Measurements from ENCODE around the gene KDM1A.

KDM1A gene

DNA sequence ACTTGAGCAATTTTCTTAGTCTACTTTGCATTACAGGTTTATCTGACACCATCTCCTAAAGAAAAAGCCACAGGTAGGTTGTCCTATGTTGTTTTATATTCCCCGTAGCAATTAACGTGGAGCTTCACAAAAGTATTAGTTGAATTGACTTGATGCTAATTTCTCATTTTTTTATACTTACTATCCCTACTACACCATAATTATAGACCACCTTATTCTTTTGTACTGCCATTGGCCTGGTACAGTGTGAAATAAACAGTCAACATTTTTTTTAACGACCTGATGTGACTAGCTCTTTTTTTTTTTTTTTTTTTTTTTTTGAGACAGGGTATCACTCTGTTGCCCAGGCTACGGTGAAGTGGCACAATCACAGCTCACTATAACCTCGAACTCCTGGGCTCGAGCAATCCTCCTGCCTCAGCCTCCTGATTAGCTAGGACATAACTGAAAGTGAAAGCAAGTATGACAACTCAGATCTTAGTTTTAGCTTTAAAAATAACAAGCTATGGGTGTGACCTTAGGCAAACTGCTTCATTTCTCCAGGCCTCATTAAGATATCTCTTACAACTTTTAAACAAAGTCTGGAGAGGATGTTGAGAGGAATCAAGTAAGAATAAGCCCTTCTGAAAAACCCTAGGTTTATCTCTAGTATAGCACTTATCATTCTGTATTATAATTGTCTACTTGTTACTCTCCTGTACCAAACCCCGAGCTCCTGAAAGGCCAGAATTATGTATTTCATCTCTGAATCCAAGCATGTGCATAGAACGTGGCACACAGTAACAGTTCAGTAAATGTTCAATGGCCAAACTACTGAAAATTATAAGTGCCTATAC, 99.9 kb downstream of the KDM1A start:
- TF ChIP-seq, protein P1, sequence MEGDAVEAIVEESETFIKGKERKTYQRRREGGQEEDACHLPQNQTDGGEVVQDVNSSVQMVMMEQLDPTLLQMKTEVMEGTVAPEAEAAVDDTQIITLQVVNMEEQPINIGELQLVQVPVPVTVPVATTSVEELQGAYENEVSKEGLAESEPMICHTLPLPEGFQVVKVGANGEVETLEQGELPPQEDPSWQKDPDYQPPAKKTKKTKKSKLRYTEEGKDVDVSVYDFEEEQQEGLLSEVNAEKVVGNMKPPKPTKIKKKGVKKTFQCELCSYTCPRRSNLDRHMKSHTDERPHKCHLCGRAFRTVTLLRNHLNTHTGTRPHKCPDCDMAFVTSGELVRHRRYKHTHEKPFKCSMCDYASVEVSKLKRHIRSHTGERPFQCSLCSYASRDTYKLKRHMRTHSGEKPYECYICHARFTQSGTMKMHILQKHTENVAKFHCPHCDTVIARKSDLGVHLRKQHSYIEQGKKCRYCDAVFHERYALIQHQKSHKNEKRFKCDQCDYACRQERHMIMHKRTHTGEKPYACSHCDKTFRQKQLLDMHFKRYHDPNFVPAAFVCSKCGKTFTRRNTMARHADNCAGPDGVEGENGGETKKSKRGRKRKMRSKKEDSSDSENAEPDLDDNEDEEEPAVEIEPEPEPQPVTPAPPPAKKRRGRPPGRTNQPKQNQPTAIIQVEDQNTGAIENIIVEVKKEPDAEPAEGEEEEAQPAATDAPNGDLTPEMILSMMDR (conservative IDR thresholded peaks at IDR 0.05; ENCODE audit: low read depth, low read length) = no peak
- DNase-seq (ENCODE audit: low read depth) = peak; percentile 51

DNA sequence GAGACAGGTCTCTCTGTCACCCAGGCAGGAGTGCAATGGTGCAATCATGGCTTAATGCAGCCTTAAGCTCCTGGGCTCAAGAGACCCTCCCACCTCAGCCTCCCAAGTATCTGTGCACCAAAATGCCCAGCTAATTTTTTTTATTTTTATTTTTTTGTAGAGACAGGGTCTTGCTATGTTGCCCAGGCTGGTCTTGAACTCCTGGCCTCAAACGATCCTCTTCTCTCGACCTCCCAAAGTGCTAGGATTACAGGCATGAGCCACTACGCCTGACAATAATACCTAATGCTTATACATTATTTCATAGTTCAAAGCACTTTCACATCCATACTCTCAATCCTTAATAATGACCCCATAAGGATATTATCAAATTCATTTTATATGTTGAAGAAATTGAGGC, 101.1 kb downstream of the KDM1A start:
- no peak for DNase-seq (ENCODE audit: low read depth)
- TF ChIP-seq, protein P1 (conservative IDR thresholded peaks at IDR 0.05; ENCODE audit: low read depth, low read length) = no peak
- no peak overlapping the region for H3K4me3 ChIP-seq (ENCODE audit: low read depth, low read length)

More for the DNA sequence above, 99.9 kb downstream of the KDM1A start:
- no peak overlapping the region for H3K4me3 ChIP-seq (ENCODE audit: low read depth, low read length)

DNA sequence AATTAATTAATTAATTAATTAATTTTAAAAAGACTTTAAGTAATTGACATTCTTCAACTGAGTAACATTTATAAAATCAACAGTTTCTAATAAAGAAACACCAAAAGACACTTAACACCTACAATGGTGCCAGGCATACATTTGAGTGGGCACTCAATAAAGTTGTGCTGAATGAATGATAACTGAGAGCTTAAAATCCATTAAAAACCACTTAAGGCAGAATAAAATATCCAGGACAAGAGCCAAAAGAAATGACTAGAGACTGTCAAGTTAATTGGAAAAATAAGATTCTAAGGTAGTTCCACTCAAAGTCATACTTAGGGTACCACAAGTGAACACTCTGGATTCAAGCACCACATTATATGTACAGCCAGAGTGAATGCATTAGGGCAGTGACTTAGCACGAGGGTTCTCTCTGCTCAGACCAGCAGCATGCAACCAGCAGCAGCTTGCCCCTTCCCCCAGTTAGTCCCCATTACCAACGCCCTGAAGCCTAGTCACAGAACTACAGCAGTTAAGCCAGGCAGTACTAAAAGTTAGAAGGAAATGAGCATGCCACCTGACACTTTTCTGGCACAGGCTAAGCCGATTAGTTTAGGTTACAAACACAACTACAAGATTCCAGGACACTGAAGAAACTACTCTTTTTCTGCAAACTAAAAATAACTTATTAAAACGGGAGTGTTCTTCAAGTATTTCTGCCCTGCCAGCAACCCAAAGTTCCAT, 102.9 kb downstream of the KDM1A start:
- no peak overlapping the region for H3K4me3 ChIP-seq (ENCODE audit: low read depth, low read length)

DNA sequence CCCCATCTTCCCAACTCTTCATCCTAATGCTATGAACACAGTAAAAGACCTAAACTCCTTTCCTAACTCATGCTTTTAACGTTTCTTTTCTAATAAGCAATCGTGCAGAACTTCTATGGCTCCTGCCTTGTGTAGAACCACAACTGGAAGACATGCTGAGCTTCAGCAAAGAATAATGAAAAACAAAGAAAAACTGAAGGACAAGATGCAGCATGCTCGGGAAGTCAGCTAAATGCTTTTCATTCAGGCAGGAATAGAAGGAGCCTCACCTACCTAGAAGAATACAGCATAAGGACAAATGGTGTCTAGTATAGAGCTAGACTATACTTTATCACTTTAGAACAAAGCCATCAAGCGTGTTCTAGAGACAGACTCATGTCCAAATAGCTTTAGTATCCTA, 103.5 kb downstream of the KDM1A start:
- H3K4me3 ChIP-seq (ENCODE audit: low read depth, low read length) = no peak overlapping the region
- no peak for DNase-seq (ENCODE audit: low read depth)
- TF ChIP-seq, protein P1 (conservative IDR thresholded peaks at IDR 0.05; ENCODE audit: low read depth, low read length) = no peak

More for the DNA sequence above, 102.9 kb downstream of the KDM1A start:
- TF ChIP-seq, protein P1 (conservative IDR thresholded peaks at IDR 0.05; ENCODE audit: low read depth, low read length) = no peak
- peak; percentile 75 for DNase-seq (ENCODE audit: low read depth)

DNA sequence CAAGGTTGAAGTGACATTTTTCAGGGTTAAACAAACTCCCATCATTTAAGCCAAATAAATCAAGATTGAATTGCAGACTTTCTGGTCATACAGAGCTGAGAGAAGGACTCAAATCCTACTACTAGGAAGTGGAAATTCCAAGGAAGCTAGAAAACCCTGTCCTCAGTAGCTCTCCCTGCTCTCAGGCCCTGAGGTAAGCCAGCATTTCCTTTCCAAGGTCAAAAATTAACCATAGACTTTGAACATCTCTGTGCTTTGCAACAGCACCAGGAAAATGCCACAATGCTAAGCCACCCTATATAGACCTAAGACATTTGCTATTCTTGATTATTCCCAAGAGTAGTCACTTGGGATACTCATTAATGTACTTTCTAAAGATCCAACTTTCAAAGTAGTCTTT, 104.3 kb downstream of the KDM1A start:
- DNase-seq (ENCODE audit: low read depth) = no peak
- TF ChIP-seq, protein P1 (conservative IDR thresholded peaks at IDR 0.05; ENCODE audit: low read depth, low read length) = no peak
- H3K4me3 ChIP-seq (ENCODE audit: low read depth, low read length) = no peak overlapping the region

DNA sequence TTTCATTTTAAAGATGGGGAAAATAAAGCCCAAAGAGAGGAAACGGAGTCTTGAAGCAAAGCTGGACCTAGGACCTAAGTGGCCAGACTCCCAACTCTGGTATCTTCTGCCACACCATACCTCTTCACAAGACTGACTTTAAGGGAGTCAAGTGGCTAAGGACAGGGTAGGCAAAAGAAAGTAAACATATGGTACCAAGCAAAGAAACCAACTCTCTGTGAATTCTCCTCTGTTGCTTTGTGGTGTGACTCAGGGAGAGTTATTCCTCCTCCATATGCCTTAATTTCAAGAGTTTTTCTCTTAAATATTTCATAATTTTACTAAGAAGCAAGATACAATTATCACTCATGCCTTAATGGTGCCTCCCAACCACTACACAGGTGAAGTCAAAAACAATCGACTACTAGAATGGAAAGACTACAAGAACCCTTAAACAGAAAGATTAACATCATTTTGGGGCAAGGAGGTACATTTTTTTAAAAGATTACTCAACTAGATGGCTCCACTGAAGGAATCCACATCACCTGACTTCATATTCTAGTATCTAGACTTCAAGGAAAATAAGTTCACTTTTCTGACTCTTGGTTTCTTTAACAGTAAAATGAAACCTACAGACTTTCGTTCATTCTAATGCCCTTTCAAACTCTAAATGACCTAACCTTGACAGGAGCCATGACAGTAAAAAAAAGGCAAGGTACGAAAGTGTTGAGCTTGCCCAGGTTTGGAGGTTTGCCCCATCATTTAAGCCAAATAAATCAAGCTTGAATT, 105.2 kb downstream of the KDM1A start:
- TF ChIP-seq, protein P1 (conservative IDR thresholded peaks at IDR 0.05; ENCODE audit: low read depth, low read length) = no peak
- no peak overlapping the region for H3K4me3 ChIP-seq (ENCODE audit: low read depth, low read length)
- DNase-seq (ENCODE audit: low read depth) = no peak

Measured in choroid plexus epithelial cell (primary cell).